Omental fat pad (tissue), 4 donors: ENCODE data around the gene OCLN. TPM values are rescaled to one million over a fixed set of nuclear protein-coding genes. Genes with fewer than 3 reads are reported as not detected.
"Not testable (repeated sequence)": the region's sequence is repeated elsewhere in the genome, so short reads cannot be mapped to it uniquely, and the experiment has no call there.

Experiments
- ATAC-seq: fragments of 150-250 bp; one replicate; pipeline ENCODE4 v1.9.1; 2016; ENCODE audit warnings: mild to moderate bottlenecking, moderate library complexity; ENCODE audit not compliant: low FRiP score
- DNase-seq: peaks from one replicate; pipeline ENCODE4 v3.0.0-alpha.2; 2019; ENCODE audit warnings: low spot score
- CTCF ChIP-seq, 3 donors: fragments of 450-650 bp; IDR thresholded peaks; one replicate each; pipeline ENCODE4 v1.5.1; 2016 to 2017; ENCODE audit warnings: antibody characterized with exemption in 3 of 3, mild to moderate bottlenecking in 3 of 3, moderate library complexity in 2 of 3
- total RNA-seq, 4 donors: library from RNA; depleted of rRNA; stranded (reverse); fragments of >200 nt; gene quantifications; one replicate each; pipeline ENCODE4 v1.1.0, GENCODE V29; 2016

OCLN gene
- total RNA-seq, 4 donors from 2014 or later, result 2.2 to 10.6 (median 6.2) TPM

- no peak for DNase-seq
- no peak for TF ChIP-seq CTCF (IDR thresholded peaks at IDR 0.05)
- no peak for ATAC-seq
Observed at GRCh38 chr5:69454460-69455249, 37.9 kb upstream of the OCLN start.

GRCh38 chr5:69455428-69455988, 37.1 kb upstream of the OCLN start:
- ATAC-seq, DNase-seq: not testable (repeated sequence)

GRCh38 chr5:69462170-69462569, 30.4 kb upstream of the OCLN start:
- DNase-seq, result no peak
- no peak for TF ChIP-seq CTCF (IDR thresholded peaks at IDR 0.05)
- no peak for ATAC-seq

- not testable (repeated sequence) for DNase-seq, ATAC-seq
Observed at GRCh38 chr5:69466375-69466774, 26.2 kb upstream of the OCLN start.

- ATAC-seq, result no peak
- no peak for DNase-seq
- TF ChIP-seq CTCF (IDR thresholded peaks at IDR 0.05), result no peak
Observed at GRCh38 chr5:69467442-69468225, 25.0 kb upstream of the OCLN start.

GRCh38 chr5:69468631-69469030, 24.0 kb upstream of the OCLN start:
- DNase-seq (no peak), ATAC-seq (no peak)
- no peak for TF ChIP-seq CTCF (IDR thresholded peaks at IDR 0.05)

GRCh38 chr5:69471516-69471915, 21.1 kb upstream of the OCLN start:
- DNase-seq, ATAC-seq: not testable (repeated sequence)

- not testable (repeated sequence) for DNase-seq, ATAC-seq
Observed at GRCh38 chr5:69472535-69473143, 20.0 kb upstream of the OCLN start.

- no peak for TF ChIP-seq CTCF (IDR thresholded peaks at IDR 0.05)
- DNase-seq (no peak), ATAC-seq (no peak)
Observed at GRCh38 chr5:69477170-69477569, 15.4 kb upstream of the OCLN start.

GRCh38 chr5:69478296-69478695, 14.3 kb upstream of the OCLN start:
- not testable (repeated sequence) for DNase-seq, ATAC-seq
